Heart right ventricle (tissue), 16 donors: ENCODE measurements around the gene MICAL2. TPM values are rescaled to one million over a fixed set of nuclear protein-coding genes. Genes with fewer than 3 reads are reported as not detected.

Experiments
- ATAC-seq, 8 donors: fragments of 200-7000 bp; cut with Tn5 transposase; one replicate each; pipeline ENCODE4 v1.9.1; 2020; ENCODE audit warnings: mild to moderate bottlenecking in 8 of 8, moderate library complexity in 8 of 8, moderate number of reproducible peaks in 1 of 8
- DNase-seq, 2 donors: peaks; one replicate each; pipeline ENCODE4 v3.0.0-alpha.2; 2020
- H3K27ac ChIP-seq, 10 donors: fragments of 200-600 bp; sonication (generic) in 2 of 10; one replicate each; pipeline versions ENCODE4 v1.5.0 to v1.8.0; 2020 to 2022; ENCODE audit warnings: mild to moderate bottlenecking in 3 of 10
- H3K27me3 ChIP-seq, 7 donors: fragments of 200-600 bp; one replicate each; pipeline ENCODE4 v1.8.0; 2021 to 2022; ENCODE audit warnings: mild to moderate bottlenecking in 2 of 7
- H3K36me3 ChIP-seq, 9 donors: fragments of 200-600 bp; sonication (generic) in 1 of 9; one replicate each; pipeline versions ENCODE4 v1.5.0 to v1.8.0; 2020 to 2022; ENCODE audit warnings: mild to moderate bottlenecking in 2 of 9
- H3K4me1 ChIP-seq, 9 donors: fragments of 200-600 bp; sonication (generic) in 1 of 9; one replicate each; pipeline versions ENCODE4 v1.5.0 to v1.8.0; 2020 to 2022; ENCODE audit warnings: mild to moderate bottlenecking in 4 of 9
- H3K4me3 ChIP-seq, 10 donors: fragments of 200-600 bp; sonication (generic) in 2 of 10; one replicate each; pipeline versions ENCODE4 v1.5.0 to v1.8.0; 2020 to 2022; ENCODE audit warnings: mild to moderate bottlenecking in 7 of 10, moderate library complexity in 2 of 10
- H3K9me3 ChIP-seq, 11 donors: fragments of 200-600 bp in 10 of 11; sonication (generic) in 2 of 11; one replicate each; pipeline versions ENCODE4 v1.5.0 to v1.8.0; 2013 to 2022; ENCODE audit warnings: mild to moderate bottlenecking in 2 of 11, control low read depth in 1 of 11, moderate library complexity in 1 of 11
- CTCF ChIP-seq, 9 donors: fragments of 200-600 bp; sonication (generic) in 2 of 9; IDR thresholded peaks; one replicate each; pipeline versions ENCODE4 v1.5.0 to v1.8.0; 2021 to 2022; ENCODE audit warnings: antibody characterized with exemption in 9 of 9, mild to moderate bottlenecking in 5 of 9, moderate library complexity in 1 of 9
- WGBS, 2 donors: extraction: QIAGEN DNeasy Blood & Tissue Kit; methylation state at CpG; one replicate each; pipeline ENCODE4 v1.1.7; 2013; ENCODE audit warnings: inconsistent platforms in 1 of 2; 5-methylcytosine and 5-hydroxymethylcytosine counted together
- intact Hi-C, 10 donors: fragments of 100-400 bp; cut with DNase I; formaldehyde crosslinking; loops; one replicate each; pipeline versions ENCODE4 v1.11.1 to v1.14.2; 2022
- polyA plus RNA-seq, 2 donors: library from polyadenylated mRNA; stranded (reverse); fragments of 200-250 nt; gene quantifications; one replicate each; pipeline ENCODE4 v1.2.3, GENCODE V29; 2013
- total RNA-seq, 10 donors: library from RNA; stranded (reverse); fragmentation: NEBNext Ultra II Directional in 3 of 10; extraction: Animal tissue kit (Norgen Biotek cat#: 25700) in 3 of 10; gene quantifications; one replicate each; pipeline versions ENCODE4 v1.2.1 to v1.2.4, GENCODE V29; 2021 to 2023
- donor health status: Arrhythmogenic right ventricular cardiomyopathy.
- donor health status: ischemic (EF 13 %, LVEDD 7.1; RV severe dilation, severe dysfunction).
- donor health status: healthy with polysubstance abuse.
- donor health status: DM: no; HTN: yes; CAD: no.
- donor health status: DM: no; HTN: no; CAD: no.
- donor health status: ischemic (EF 25% LVEDD 6.9; RV normal size, moderate dysfunction).
- donor health status: ischemic (EF 25% LVEDD 5.7; RV mildly dilated, moderate dysfunction).
- donor health status: healthy.
- donor health status: DM: yes; HTN: yes; CAD: no.
- donor health status: Ischemic cardiomyopathy.
- donor health status: ischemic (EF 35%, LVEDD 5.7; RV mildly dilated, moderate dysfunction).
- donor health status: nonischemic (EF 11% LVEDD 7.7; RV severe dilation, severe dysfunction).
- donor health status: DM: yes; HTN: yes; CAD: no.
- donor health status: PGD.
- donor health status: ischemic (EF 29% LVEDD 5.4; RV normal size, mild dysfunction).
- donor health status: nonischemic (EF 23%, LVEDD 6.1; RV moderate dilation, normal function).

Gene MICAL2
- total and polyA plus RNA-seq, 12 donors = 32.5 to 95.7 (median 70.5) TPM

- no peak for TF ChIP-seq CTCF (IDR thresholded peaks at IDR 0.05)
- peak in 1 of 8 donors; percentile 36 for ATAC-seq
- no peak overlapping the region for H3K4me3 ChIP-seq
- H3K27me3 ChIP-seq = no peaks in the 10 kb centered on the region
- H3K4me1 ChIP-seq = peaks cover 7 to 80% (median 39%) of the 10 kb centered on the region in 9 donors
- no peak for DNase-seq
- peaks cover 0 to 74% (median 20%) of the 10 kb centered on the region in 9 donors for H3K36me3 ChIP-seq
- WGBS, 2 donors = 68 to 73% methylated on average over 4 of the region's 4 CpGs
- intact Hi-C loops = loop anchor here in 8 of 10 donors (5.0 to 10.0 kb wide), 10 partner anchors 39 to 191 kb away; partner anchors contain the start of gene MICAL2 (in 4 of the 8)
- no peaks in the 10 kb centered on the region for H3K9me3 ChIP-seq
- H3K27ac ChIP-seq = peak overlapping the region in 5 of 10 donors; percentile 41 to 65 (median 48)
These were observed 128.0 kb downstream of the MICAL2 start for GRCh38 chr11:12238420-12238819.

GRCh38 chr11:12239396-12239795 lies 129.0 kb downstream of the MICAL2 start:
- Histone ChIP-seq H3K27me3 (no peaks in the 10 kb centered on the region), H3K4me1 (peaks cover 9 to 86% (median 44%) of the 10 kb centered on the region in 9 donors), H3K27ac (peak overlapping the region in 4 of 10 donors; percentile 17 to 43 (median 38)), H3K36me3 (peaks cover 0 to 73% (median 27%) of the 10 kb centered on the region in 9 donors), H3K4me3 (no peak overlapping the region), H3K9me3 (no peaks in the 10 kb centered on the region)
- 91 to 92% methylated on average over 4 of the region's 4 CpGs for WGBS, 2 donors
- intact Hi-C loops = loop anchor here in 8 of 10 donors (5.0 to 10.0 kb wide), 10 partner anchors 38 to 192 kb away; partner anchors contain the start of gene MICAL2 (in 4 of the 8)
- ATAC-seq (no peak), DNase-seq (no peak)
- no peak for TF ChIP-seq CTCF (IDR thresholded peaks at IDR 0.05)

- intact Hi-C loops = loop anchor here (5.0 to 10.0 kb wide), 12 partner anchors 37 to 305 kb away; partner anchors contain the start of gene MICAL2 (in 4 of the 10)
- ATAC-seq = peak in 2 of 8 donors; percentile 10 to 23
- H3K36me3 ChIP-seq = peaks cover 0 to 77% (median 27%) of the 10 kb centered on the region in 9 donors
These were observed 129.5 kb downstream of the MICAL2 start for GRCh38 chr11:12239804-12240371.

GRCh38 chr11:12240677-12241076 lies 130.3 kb downstream of the MICAL2 start:
- H3K27ac ChIP-seq = peak overlapping the region in 4 of 10 donors; percentile 5 to 39 (median 20)
- intact Hi-C loops = loop anchor here in 3 of 10 donors (5.0 to 10.0 kb wide), 3 partner anchors 186 to 306 kb away; no protein-coding TSS in a partner anchor
- no peak for TF ChIP-seq CTCF (IDR thresholded peaks at IDR 0.05)
- DNase-seq = no peak
- no peaks in the 10 kb centered on the region for H3K27me3 ChIP-seq
- H3K36me3 ChIP-seq = peaks cover 0 to 85% (median 27%) of the 10 kb centered on the region in 9 donors
- WGBS, 2 donors = 75 to 87% methylated on average over 7 of the region's 7 CpGs
- no peaks in the 10 kb centered on the region for H3K9me3 ChIP-seq
- ATAC-seq = no peak
- H3K4me1 ChIP-seq = peaks cover 7 to 84% (median 46%) of the 10 kb centered on the region in 9 donors
- no peak overlapping the region for H3K4me3 ChIP-seq

More at GRCh38 chr11:12239804-12240371, 129.5 kb downstream of the MICAL2 start:
- no peak for DNase-seq
- no peak for TF ChIP-seq CTCF (IDR thresholded peaks at IDR 0.05)
- H3K4me1 ChIP-seq = peaks cover 9 to 84% (median 49%) of the 10 kb centered on the region in 9 donors
- H3K27me3 ChIP-seq = no peaks in the 10 kb centered on the region
- WGBS, 2 donors = 59 to 65% methylated on average over 7 of the region's 7 CpGs
- no peaks in the 10 kb centered on the region for H3K9me3 ChIP-seq
- no peak overlapping the region for H3K4me3 ChIP-seq
- peak overlapping the region in 5 of 10 donors; percentile 5 to 43 (median 37) for H3K27ac ChIP-seq
